Esophagus squamous epithelium (tissue), 5 donors: ENCODE results near the gene PADI3. TPM values are rescaled to one million over a fixed set of nuclear protein-coding genes. Genes with fewer than 3 reads are reported as not detected.

ENCODE experiments used
- DNase-seq: peaks from one replicate; lab custom pipeline; 2025; lab: John Stamatoyannopoulos, UW
- H3K27ac ChIP-seq, 4 donors: fragments of 200-600 bp; sonication (generic); one replicate each; pipeline ENCODE4 v1.5.1; 2016 to 2019; ENCODE audit warnings: mild to moderate bottlenecking in 1 of 4
- H3K27me3 ChIP-seq, 4 donors: fragments of 200-600 bp; sonication (generic); 1 replicate in 3 of 4; 2 replicates in 1 of 4; pipeline versions ENCODE4 v1.5.1 to v1.6.0; 2017 to 2021; ENCODE audit warnings: antibody characterized with exemption in 1 of 4
- H3K36me3 ChIP-seq, 3 donors: fragments of 200-600 bp; sonication (generic); one replicate each; pipeline ENCODE4 v1.5.1; 2016 to 2019
- H3K4me1 ChIP-seq, 3 donors: fragments of 200-600 bp; sonication (generic); one replicate each; pipeline ENCODE4 v1.5.1; 2017 to 2019
- H3K4me3 ChIP-seq, 4 donors: fragments of 200-600 bp; sonication (generic); 1 replicate in 3 of 4; 2 replicates in 1 of 4; pipeline ENCODE4 v1.5.1; 2016 to 2019; ENCODE audit warnings: mild to moderate bottlenecking in 2 of 4, moderate library complexity in 1 of 4
- H3K9me3 ChIP-seq, 3 donors: fragments of 200-600 bp; sonication (generic); one replicate each; pipeline ENCODE4 v1.5.1; 2016 to 2019
- CTCF ChIP-seq, 6 experiments: fragments of 450-650 bp in 4 of 6; fragments of 200-600 bp in 2 of 6; sonication (generic) in 2 of 6; IDR thresholded peaks; one replicate each; pipeline ENCODE4 v1.5.1; 2016 to 2019; ENCODE audit warnings: antibody characterized with exemption in 6 of 6, mild to moderate bottlenecking in 4 of 6, moderate library complexity in 4 of 6
- POLR2A ChIP-seq, 4 donors: fragments of 450-650 bp; IDR thresholded peaks; one replicate each; pipeline ENCODE4 v1.6.1; 2017; ENCODE audit warnings: antibody characterized with exemption in 4 of 4, mild to moderate bottlenecking in 4 of 4, moderate library complexity in 3 of 4
- WGBS, 2 donors: methylation state at CpG; one replicate each; pipeline ENCODE4 v1.1.5; 2018; 5-methylcytosine and 5-hydroxymethylcytosine counted together
- intact Hi-C: fragments of 100-400 bp; cut with DNase I; formaldehyde crosslinking; loops from one replicate; pipeline ENCODE4 v1.15.0; 2022
- small RNA-seq, 4 donors: library from RNA; depleted of rRNA; stranded (forward); fragments of <200 nt; gene quantifications; one replicate each; pipeline ENCODE3, GENCODE V24; 2016
- total RNA-seq, 4 donors: library from RNA; depleted of rRNA; stranded (reverse); fragments of >200 nt; gene quantifications; one replicate each; pipeline ENCODE4 v1.1.0, GENCODE V29; 2016
- donor health status: DM: yes; HTN: yes; CAD: no.

Gene PADI3
- total RNA-seq, 4 donors from 2014 or later, result 0.64 to 9.9 (median 2.3) TPM

- intact Hi-C loops, result no loop called here
- WGBS, 2 donors, result 82 to 89% methylated on average over 4 of the region's 4 CpGs
- DNase-seq, result no peak
- Histone ChIP-seq H3K27me3 (peaks cover 0 to 53% (median 0%) of the 10 kb centered on the region in 4 donors), H3K36me3 (no peaks in the 10 kb centered on the region), H3K4me1 (no peaks in the 10 kb centered on the region), H3K4me3 (no peak overlapping the region), H3K27ac (no peak overlapping the region), H3K9me3 (no peaks in the 10 kb centered on the region)
- TF ChIP-seq CTCF (IDR thresholded peaks at IDR 0.05), result no peak
- no peak for TF ChIP-seq POLR2A (IDR thresholded peaks at IDR 0.05)
Observed at GRCh38 chr1:17329610-17330009, 80.7 kb downstream of the PADI3 start.

- TF ChIP-seq POLR2A (IDR thresholded peaks at IDR 0.05), result no peak
- no peak for TF ChIP-seq CTCF (IDR thresholded peaks at IDR 0.05)
- Histone ChIP-seq H3K36me3 (no peaks in the 10 kb centered on the region), H3K27ac (no peak overlapping the region), H3K4me3 (no peak overlapping the region), H3K9me3 (no peaks in the 10 kb centered on the region), H3K4me1 (no peaks in the 10 kb centered on the region), H3K27me3 (peaks cover 0 to 65% (median 0%) of the 10 kb centered on the region in 4 donors)
- DNase-seq, result no peak
- WGBS, 2 donors, result 88% methylated on average over 3 of the region's 7 CpGs; no CpG with 5 or more reads in 1 of the 2 donors
- intact Hi-C loops, result no loop called here
Observed at GRCh38 chr1:17330856-17331255, 82.0 kb downstream of the PADI3 start.

- H3K4me1 ChIP-seq, result no peaks in the 10 kb centered on the region
- intact Hi-C loops, result no loop called here
- H3K4me3 ChIP-seq, result no peak overlapping the region
- DNase-seq, result no peak
- H3K27me3 ChIP-seq, result peaks cover 0 to 74% (median 0%) of the 10 kb centered on the region in 4 donors
- no peaks in the 10 kb centered on the region for H3K36me3 ChIP-seq
- H3K9me3 ChIP-seq, result no peaks in the 10 kb centered on the region
- TF ChIP-seq POLR2A (IDR thresholded peaks at IDR 0.05) (no peak), CTCF (IDR thresholded peaks at IDR 0.05) (no peak)
- no peak overlapping the region for H3K27ac ChIP-seq
- 90 to 95% methylated on average over 8 of the region's 8 CpGs for WGBS, 2 donors
Observed at GRCh38 chr1:17333081-17333480, 84.2 kb downstream of the PADI3 start.

Small RNA genes within 50 kb of the gene (small RNA-seq; reads per million reads assigned to genes)
- gene MIR3972, result 0 reads per million in 4 donors

Other genes starting within 250 kb of the PADI3 start
- gene ATP13A2, start 237.2 kb upstream of the PADI3 start, total RNA-seq, result 10 to 100 TPM; 23.8 to 66.5 (median 41.8) TPM
- 100 to 1,000 TPM in 3 of 4 donors, 10 to 100 TPM in 1; 78.4 to 137 (median 119) TPM for gene SDHB, start 195.1 kb upstream of the PADI3 start, total RNA-seq
- 1 to 10 TPM in 2 of 4 donors, under 1 TPM in 2; 0.57 to 2.1 (median 1.1) TPM for gene PADI2, start 129.6 kb upstream of the PADI3 start, total RNA-seq
- 100 to 1,000 TPM in 2 of 4 donors, 10 to 100 TPM in 2; 45.3 to 121 (median 75.1) TPM for gene PADI1, start 44.0 kb upstream of the PADI3 start, total RNA-seq
- gene PADI4, start 59.1 kb downstream of the PADI3 start, total RNA-seq, result not detected
- not detected for gene PADI6, start 123.1 kb downstream of the PADI3 start, total RNA-seq
- 10 to 100 TPM; 51.3 to 81.3 (median 53.6) TPM for gene RCC2, start 190.6 kb downstream of the PADI3 start, total RNA-seq